ENCODE results near the gene ZNF487.

- no peak for TF ChIP-seq EGR1 (IDR thresholded peaks at IDR 0.05; ENCODE audit: low read depth)
- no peak for TF ChIP-seq EZH2 (IDR thresholded peaks at IDR 0.05)
- no peak for TF ChIP-seq CTCF (IDR thresholded peaks at IDR 0.05 in 2 of 3, conservative IDR thresholded peaks at IDR 0.05 in 1 of 3; ENCODE audit: borderline replicate concordance in 1 of 3, insufficient read depth in 1 of 3, low read depth in 2 of 3, low read length in 2 of 3)
- TF ChIP-seq SIN3A (IDR thresholded peaks at IDR 0.05; ENCODE audit: low read depth), result no peak
- TF ChIP-seq POLR2A (IDR thresholded peaks at IDR 0.05; ENCODE audit: borderline replicate concordance, extremely low read depth, insufficient read depth, insufficient read length), result no peak
- TF ChIP-seq TCF7L2 (IDR thresholded peaks at IDR 0.05; ENCODE audit: borderline replicate concordance, extremely low read depth, insufficient read depth, insufficient read length), result no peak
Observed at GRCh38 chr10:43452356-43452914, 15.5 kb downstream of the ZNF487 start.

Data from HCT116 (cell line).